MM.1S (cell line): ENCODE results near the gene FN3K.

Source experiments
- CTCF ChIP-seq: fragments of 300-600 bp; sonication (generic); IDR thresholded peaks from 2 replicates; pipeline ENCODE4 v1.5.1; 2016; ENCODE audit warnings: antibody characterized with exemption, low read length, mixed read lengths
- EZH2 ChIP-seq: fragments of 300-600 bp; sonication (generic); optimal IDR thresholded peaks from 2 replicates; pipeline ENCODE3; 2017; ENCODE audit warnings: low read depth, mild to moderate bottlenecking, antibody characterized with exemption, low read length, mixed read lengths

GRCh38 chr17:82772026-82772425, 36.6 kb downstream of the FN3K start:
- no peak for TF ChIP-seq CTCF
- TF ChIP-seq EZH2, result no peak
